ENCODE data around the gene DNAL1. TPM values are rescaled to one million over a fixed set of nuclear protein-coding genes. Genes with fewer than 3 reads are reported as not detected.

DNAL1 gene
- total RNA-seq, 2 donors from 2014 or later: 22.9 to 30.5 TPM

DNA sequence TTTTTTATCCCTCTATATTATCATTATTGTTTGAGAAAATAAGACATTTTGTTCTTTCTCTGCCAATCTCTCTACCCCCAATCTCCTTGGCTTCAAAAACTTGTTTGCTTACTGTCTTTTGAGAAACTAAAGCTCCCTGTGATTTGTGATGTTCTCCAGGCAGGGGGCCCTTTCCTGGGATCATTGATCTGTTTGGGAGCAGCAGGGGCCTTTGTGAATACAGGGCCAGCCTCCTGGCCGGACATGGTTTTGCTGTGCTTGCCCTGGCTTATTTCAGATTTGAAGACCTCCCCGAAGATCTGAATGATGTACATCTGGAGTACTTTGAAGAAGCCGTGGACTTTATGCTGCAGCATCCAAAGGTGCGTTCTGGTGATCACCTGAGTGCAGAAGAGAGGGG is 28.0 kb upstream of the DNAL1 start:
- peaks cover 4% of the 10 kb centered on the region for H3K4me1 ChIP-seq (ENCODE audit: control insufficient read depth, insufficient read depth, low read length)
- H3K9me3 ChIP-seq (ENCODE audit: control insufficient read depth, low read length): no peaks in the 10 kb centered on the region
- no peak overlapping the region for H3K4me3 ChIP-seq (ENCODE audit: low read length)
- no peak overlapping the region for H3K9ac ChIP-seq (ENCODE audit: extremely low read depth, low read length, poor library complexity, severe bottlenecking)
- H3K27ac Mint-ChIP-seq: no peak overlapping the region
- H3K27me3 ChIP-seq (ENCODE audit: control insufficient read depth, insufficient read depth, low read length, poor library complexity, severe bottlenecking): peaks cover 13% of the 10 kb centered on the region
- H3K4me3 Mint-ChIP-seq: no peak overlapping the region
- 67 to 74% methylated on average over 4 of the region's 4 CpGs for WGBS, 2 experiments (ENCODE audit: insufficient coverage in 1 of 2, insufficient read length in 1 of 2)
- no peaks in the 10 kb centered on the region for H3K36me3 ChIP-seq (ENCODE audit: control insufficient read depth, insufficient read depth, low read length)
- TF ChIP-seq, protein P1, sequence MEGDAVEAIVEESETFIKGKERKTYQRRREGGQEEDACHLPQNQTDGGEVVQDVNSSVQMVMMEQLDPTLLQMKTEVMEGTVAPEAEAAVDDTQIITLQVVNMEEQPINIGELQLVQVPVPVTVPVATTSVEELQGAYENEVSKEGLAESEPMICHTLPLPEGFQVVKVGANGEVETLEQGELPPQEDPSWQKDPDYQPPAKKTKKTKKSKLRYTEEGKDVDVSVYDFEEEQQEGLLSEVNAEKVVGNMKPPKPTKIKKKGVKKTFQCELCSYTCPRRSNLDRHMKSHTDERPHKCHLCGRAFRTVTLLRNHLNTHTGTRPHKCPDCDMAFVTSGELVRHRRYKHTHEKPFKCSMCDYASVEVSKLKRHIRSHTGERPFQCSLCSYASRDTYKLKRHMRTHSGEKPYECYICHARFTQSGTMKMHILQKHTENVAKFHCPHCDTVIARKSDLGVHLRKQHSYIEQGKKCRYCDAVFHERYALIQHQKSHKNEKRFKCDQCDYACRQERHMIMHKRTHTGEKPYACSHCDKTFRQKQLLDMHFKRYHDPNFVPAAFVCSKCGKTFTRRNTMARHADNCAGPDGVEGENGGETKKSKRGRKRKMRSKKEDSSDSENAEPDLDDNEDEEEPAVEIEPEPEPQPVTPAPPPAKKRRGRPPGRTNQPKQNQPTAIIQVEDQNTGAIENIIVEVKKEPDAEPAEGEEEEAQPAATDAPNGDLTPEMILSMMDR (conservative IDR thresholded peaks at IDR 0.05): no peak
- no peaks in the 10 kb centered on the region for H3K36me3 Mint-ChIP-seq (ENCODE audit: low read depth)
- peaks cover 9% of the 10 kb centered on the region for H3K27me3 Mint-ChIP-seq (ENCODE audit: insufficient read depth)
- H3K9me3 Mint-ChIP-seq: no peaks in the 10 kb centered on the region
- H3K27ac ChIP-seq (ENCODE audit: low read depth, low read length): no peak overlapping the region
- H3K4me1 Mint-ChIP-seq: peaks cover 7% of the 10 kb centered on the region
- peak; percentile 59 for DNase-seq

DNA sequence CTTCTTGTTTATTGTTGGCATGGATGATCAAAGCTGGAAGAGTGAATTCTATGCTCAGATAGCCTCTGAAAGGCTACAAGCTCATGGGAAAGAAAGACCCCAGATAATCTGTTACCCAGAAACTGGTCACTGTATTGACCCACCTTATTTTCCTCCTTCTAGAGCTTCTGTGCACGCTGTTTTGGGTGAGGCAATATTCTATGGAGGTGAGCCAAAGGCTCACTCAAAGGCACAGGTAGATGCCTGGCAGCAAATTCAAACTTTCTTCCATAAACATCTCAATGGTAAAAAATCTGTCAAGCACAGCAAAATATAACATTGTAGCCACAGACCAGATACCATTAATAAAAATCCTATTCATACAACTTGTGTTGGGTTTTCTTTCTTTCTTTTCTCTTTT is 25.3 kb upstream of the DNAL1 start:
- peaks cover 5% of the 10 kb centered on the region for H3K4me1 Mint-ChIP-seq
- peaks cover 4% of the 10 kb centered on the region for H3K4me1 ChIP-seq (ENCODE audit: control insufficient read depth, insufficient read depth, low read length)
- H3K9me3 ChIP-seq (ENCODE audit: control insufficient read depth, low read length): no peaks in the 10 kb centered on the region
- WGBS, 2 experiments (ENCODE audit: insufficient coverage in 1 of 2, insufficient read length in 1 of 2): 93% methylated on average over 1 of the region's 1 CpG; no CpG with 5 or more reads in 1 of the 2 experiments
- H3K27me3 Mint-ChIP-seq (ENCODE audit: insufficient read depth): no peaks in the 10 kb centered on the region
- H3K9ac ChIP-seq (ENCODE audit: extremely low read depth, low read length, poor library complexity, severe bottlenecking): no peak overlapping the region
- no peak for DNase-seq
- TF ChIP-seq, protein P1 (conservative IDR thresholded peaks at IDR 0.05): no peak
- H3K36me3 ChIP-seq (ENCODE audit: control insufficient read depth, insufficient read depth, low read length): no peaks in the 10 kb centered on the region
- H3K27ac Mint-ChIP-seq: no peak overlapping the region
- no peaks in the 10 kb centered on the region for H3K36me3 Mint-ChIP-seq (ENCODE audit: low read depth)
- no peak overlapping the region for H3K4me3 ChIP-seq (ENCODE audit: low read length)
- no peak overlapping the region for H3K27ac ChIP-seq (ENCODE audit: low read depth, low read length)
- no peak overlapping the region for H3K4me3 Mint-ChIP-seq
- no peaks in the 10 kb centered on the region for H3K27me3 ChIP-seq (ENCODE audit: control insufficient read depth, insufficient read depth, low read length, poor library complexity, severe bottlenecking)
- H3K9me3 Mint-ChIP-seq: peaks cover 2% of the 10 kb centered on the region

DNA sequence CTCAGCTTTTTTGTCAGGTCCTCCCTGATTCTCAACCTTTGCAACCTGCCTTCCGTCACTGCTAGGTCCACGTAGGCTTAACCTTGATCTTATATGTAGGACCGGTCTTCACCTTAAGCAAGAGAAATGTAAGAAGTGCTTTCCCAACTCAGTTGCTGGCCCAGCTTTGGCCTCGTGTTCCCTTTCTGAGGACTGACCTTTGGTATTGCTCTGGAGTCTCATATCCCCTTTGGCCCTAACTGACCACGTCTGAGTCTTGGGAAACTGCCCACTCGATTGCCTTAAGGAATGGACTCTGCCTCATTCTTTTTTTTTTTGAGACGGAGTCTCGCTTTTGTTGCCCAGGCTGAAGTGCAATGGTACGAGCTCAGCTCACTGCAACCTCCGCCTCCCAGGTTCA is 24.5 kb upstream of the DNAL1 start:
- H3K27me3 ChIP-seq (ENCODE audit: control insufficient read depth, insufficient read depth, low read length, poor library complexity, severe bottlenecking): no peaks in the 10 kb centered on the region
- peaks cover 5% of the 10 kb centered on the region for H3K4me1 Mint-ChIP-seq
- no peak overlapping the region for H3K27ac ChIP-seq (ENCODE audit: low read depth, low read length)
- H3K27me3 Mint-ChIP-seq (ENCODE audit: insufficient read depth): no peaks in the 10 kb centered on the region
- no peak overlapping the region for H3K9ac ChIP-seq (ENCODE audit: extremely low read depth, low read length, poor library complexity, severe bottlenecking)
- no peak overlapping the region for H3K4me3 Mint-ChIP-seq
- H3K4me3 ChIP-seq (ENCODE audit: low read length): no peak overlapping the region
- no peaks in the 10 kb centered on the region for H3K9me3 ChIP-seq (ENCODE audit: control insufficient read depth, low read length)
- 92 to 95% methylated on average over 6 to 10 of the region's 10 CpGs for WGBS, 2 experiments (ENCODE audit: insufficient coverage in 1 of 2, insufficient read length in 1 of 2)
- peaks cover 2% of the 10 kb centered on the region for H3K9me3 Mint-ChIP-seq
- H3K36me3 ChIP-seq (ENCODE audit: control insufficient read depth, insufficient read depth, low read length): no peaks in the 10 kb centered on the region
- peaks cover 4% of the 10 kb centered on the region for H3K4me1 ChIP-seq (ENCODE audit: control insufficient read depth, insufficient read depth, low read length)
- no peaks in the 10 kb centered on the region for H3K36me3 Mint-ChIP-seq (ENCODE audit: low read depth)
- no peak overlapping the region for H3K27ac Mint-ChIP-seq
- DNase-seq: no peak
- TF ChIP-seq, protein P1 (conservative IDR thresholded peaks at IDR 0.05): no peak

Measured in endodermal cell (in vitro differentiated cells).